ENCODE measurements around the gene LHFPL6.

The LHFPL6 gene

GRCh38 chr13:39461685-39462266 lies 141.2 kb downstream of the LHFPL6 start:
- no peak for DNase-seq

GRCh38 chr13:39457274-39457673 lies 145.7 kb downstream of the LHFPL6 start:
- DNase-seq, result no peak

GRCh38 chr13:39455521-39456175 lies 147.3 kb downstream of the LHFPL6 start:
- no peak for DNase-seq

- DNase-seq, result no peak
Measured at GRCh38 chr13:39452834-39453233, 150.2 kb downstream of the LHFPL6 start.

GRCh38 chr13:39452417-39452816 lies 150.6 kb downstream of the LHFPL6 start:
- no peak for DNase-seq

GRCh38 chr13:39451860-39452301 lies 151.1 kb downstream of the LHFPL6 start:
- DNase-seq, result peak; percentile 86

- DNase-seq, result no peak
Measured at GRCh38 chr13:39451301-39451700, 151.7 kb downstream of the LHFPL6 start.

- DNase-seq, result no peak
Measured at GRCh38 chr13:39450176-39450575, 152.8 kb downstream of the LHFPL6 start.

- no peak for DNase-seq
Measured at GRCh38 chr13:39448834-39449233, 154.2 kb downstream of the LHFPL6 start.

GRCh38 chr13:39446865-39447264 lies 156.1 kb downstream of the LHFPL6 start:
- DNase-seq, result no peak

GRCh38 chr13:39444866-39445265 lies 158.1 kb downstream of the LHFPL6 start:
- DNase-seq, result no peak

GRCh38 chr13:39433651-39434050 lies 169.3 kb downstream of the LHFPL6 start:
- DNase-seq, result no peak

GRCh38 chr13:39432196-39432595 lies 170.8 kb downstream of the LHFPL6 start:
- DNase-seq, result no peak

- DNase-seq, result no peak
Measured at GRCh38 chr13:39422845-39423565, 180.0 kb downstream of the LHFPL6 start.

GRCh38 chr13:39419876-39420275 lies 183.1 kb downstream of the LHFPL6 start:
- DNase-seq, result no peak

GRCh38 chr13:39419068-39419467 lies 183.9 kb downstream of the LHFPL6 start:
- no peak for DNase-seq

GRCh38 chr13:39418424-39418823 lies 184.6 kb downstream of the LHFPL6 start:
- DNase-seq, result no peak

GRCh38 chr13:39417643-39418042 lies 185.3 kb downstream of the LHFPL6 start:
- DNase-seq, result no peak

- no peak for DNase-seq
Measured at GRCh38 chr13:39417131-39417530, 185.9 kb downstream of the LHFPL6 start.

GRCh38 chr13:39415008-39415802 lies 187.8 kb downstream of the LHFPL6 start:
- peak; percentile 17 for DNase-seq

GRCh38 chr13:39414339-39414738 lies 188.7 kb downstream of the LHFPL6 start:
- DNase-seq, result no peak

- DNase-seq, result no peak
Measured at GRCh38 chr13:39411511-39411910, 191.5 kb downstream of the LHFPL6 start.

- no peak for DNase-seq
Measured at GRCh38 chr13:39410964-39411363, 192.0 kb downstream of the LHFPL6 start.

Data from GDM1 (cell line).